Amygdala (tissue), 56 donors: ENCODE measurements around the gene AP2A1.

ENCODE experiments used
- DNase-seq, 56 donors: peaks; one replicate each; lab custom pipeline; 2025; lab: John Stamatoyannopoulos, UW

Gene AP2A1

DNA sequence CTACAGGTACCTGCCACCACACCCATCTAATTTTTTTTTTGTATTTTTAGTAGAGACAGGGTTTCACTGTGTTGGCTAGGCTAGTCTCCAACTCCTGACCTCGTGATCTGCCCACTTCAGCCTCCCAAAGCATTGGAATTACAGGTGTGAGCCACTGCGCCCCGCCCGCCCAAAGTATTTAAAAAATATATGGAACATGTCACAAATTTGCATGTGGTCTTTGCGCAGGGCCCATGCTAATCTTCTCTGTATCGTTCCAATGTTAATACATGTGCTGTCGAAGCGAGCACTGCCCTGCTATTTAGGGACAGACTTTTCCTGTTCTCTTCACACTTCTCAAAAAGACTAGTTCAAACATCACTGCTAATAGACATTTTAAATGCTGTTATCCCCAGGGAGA lies 2.5 kb upstream of the AP2A1 start:
- DNase-seq, result no peak

DNA sequence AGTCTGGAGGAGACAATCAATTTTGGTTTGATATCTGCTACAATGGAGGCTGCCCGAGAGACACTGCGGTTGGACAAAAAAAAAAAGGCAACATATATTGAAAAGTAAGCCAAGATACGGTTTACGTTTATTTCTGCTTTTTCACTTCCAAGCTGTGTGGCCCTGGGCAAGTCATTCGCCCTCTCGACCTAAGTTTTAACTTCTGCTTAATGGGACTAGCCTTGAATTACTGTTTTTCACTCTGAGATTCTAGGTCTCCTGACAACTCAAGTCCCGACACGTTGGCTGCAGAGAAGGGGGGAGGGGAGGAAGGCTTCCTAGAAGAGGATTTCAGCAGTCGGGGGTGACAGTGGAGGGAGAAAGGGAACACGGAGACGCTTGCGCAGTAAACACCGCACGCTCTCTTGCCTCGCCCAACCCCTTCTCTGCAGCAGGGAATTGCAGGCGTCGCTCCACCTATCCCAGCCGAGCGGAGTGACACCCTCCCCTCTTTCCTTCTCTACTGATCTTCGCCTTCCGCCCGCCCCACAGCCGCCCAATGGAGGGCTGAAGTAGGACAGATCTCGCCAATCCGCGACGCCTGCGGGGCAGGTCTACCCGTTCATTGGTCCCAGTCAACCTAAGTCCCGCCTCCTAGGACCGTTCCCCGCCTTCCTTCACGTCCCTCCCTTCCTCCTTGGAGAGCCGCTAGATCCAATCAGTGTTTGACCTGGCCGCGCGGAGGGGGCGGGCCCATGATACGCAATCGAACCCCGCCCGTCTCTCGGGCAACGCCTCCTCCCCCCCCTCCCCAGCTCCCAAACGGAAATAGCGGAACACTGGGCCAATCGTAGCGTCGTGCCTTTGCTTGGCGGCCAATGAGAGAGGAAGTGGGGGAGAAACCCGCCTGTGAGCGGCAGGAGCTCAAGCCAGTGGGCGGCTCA lies 533 bp upstream of the AP2A1 start:
- peak; percentile 69 to 100 (median 100) for DNase-seq

DNA sequence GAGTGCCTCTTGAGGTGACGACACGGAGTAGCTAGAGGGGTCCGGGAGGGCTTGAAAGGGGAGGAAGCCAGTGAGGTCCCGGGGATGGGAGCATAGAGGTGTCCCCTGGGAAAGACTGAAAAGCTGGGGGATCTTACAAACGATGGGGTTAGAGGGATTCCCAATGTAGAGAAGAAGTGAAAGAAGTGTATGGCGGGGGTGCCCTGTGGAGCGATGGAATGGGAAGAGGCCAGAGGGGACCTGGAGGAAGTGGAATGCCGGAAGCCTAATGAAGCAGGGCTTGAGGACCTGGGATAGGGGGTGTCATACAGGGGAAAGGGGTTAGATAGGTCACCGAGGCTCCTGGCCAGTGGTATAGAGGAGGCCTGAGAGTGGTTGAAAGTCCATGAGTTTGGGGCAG lies 580 bp downstream of the AP2A1 start:
- DNase-seq, result no peak

DNA sequence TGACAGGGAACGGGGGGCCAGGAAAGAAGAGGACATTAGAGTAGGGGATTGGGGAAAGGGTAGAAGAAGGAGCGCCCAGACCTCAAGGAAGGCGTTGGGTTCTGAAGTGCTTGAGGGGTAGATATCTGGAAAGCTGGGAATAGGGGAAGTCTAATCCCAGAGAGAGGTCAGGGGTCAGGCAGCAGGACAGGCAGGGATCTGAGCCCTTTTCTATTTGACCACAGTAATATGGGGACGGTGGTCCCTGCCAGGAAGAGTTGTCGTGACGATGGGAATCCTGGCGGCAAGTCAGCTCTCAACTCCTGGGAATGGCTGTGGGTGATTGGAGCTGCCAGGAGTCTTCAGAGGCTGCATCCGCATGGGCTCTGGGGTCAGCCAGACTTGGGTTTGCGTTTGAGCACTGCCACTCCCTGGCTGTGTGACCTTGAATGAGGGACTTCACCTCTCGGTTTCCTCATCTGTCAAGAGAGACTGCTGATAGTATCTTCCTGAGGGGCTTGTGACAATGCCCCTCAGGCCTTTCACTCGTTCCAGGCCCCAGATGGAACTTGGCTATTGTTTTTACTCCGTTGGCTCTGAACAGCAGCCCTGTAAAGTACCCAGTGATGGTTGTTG lies 1.3 kb downstream of the AP2A1 start:
- no peak for DNase-seq

DNA sequence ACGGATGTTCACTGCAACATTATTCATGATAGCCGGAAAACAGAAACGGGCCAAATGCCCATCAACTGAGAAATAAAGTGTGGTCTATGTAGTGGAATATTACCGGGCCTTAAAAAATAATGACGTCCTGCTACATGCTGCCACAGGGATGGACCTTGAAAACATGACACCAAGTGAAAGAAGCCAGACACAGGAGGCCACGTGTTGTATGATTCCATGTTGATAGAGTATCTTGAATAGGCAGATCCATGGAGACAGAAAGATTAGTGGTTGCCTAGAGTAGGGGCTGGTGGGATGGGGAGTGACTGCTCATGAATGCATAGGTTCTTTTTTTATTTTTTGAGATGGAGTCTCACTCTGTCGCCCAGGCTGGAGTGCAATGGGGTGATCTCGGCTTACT lies 3.7 kb downstream of the AP2A1 start:
- DNase-seq, result no peak

DNA sequence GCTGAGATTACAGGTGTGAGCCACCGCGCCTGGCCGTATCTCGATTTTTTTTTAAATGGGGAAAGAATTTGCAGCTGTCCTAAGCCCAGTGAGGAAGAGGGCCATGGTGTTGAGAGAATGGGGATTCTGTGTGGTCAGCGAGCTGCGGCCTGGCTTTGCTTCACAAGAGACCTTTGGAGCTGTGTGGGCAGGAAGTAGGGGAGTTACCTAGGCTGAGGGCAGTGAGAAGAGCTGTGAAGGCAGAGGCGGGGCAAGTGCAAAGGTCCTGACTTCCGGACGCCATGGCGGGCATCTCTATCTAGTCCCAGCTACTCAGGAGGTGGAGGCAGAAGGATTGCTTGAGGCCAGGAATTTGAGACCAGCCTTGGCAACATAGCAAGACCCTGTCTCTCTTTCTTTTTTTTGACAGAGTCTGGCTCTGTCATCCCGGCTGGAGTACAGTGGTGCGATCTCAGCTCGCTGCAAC lies 4.9 kb downstream of the AP2A1 start:
- DNase-seq, result no peak

DNA sequence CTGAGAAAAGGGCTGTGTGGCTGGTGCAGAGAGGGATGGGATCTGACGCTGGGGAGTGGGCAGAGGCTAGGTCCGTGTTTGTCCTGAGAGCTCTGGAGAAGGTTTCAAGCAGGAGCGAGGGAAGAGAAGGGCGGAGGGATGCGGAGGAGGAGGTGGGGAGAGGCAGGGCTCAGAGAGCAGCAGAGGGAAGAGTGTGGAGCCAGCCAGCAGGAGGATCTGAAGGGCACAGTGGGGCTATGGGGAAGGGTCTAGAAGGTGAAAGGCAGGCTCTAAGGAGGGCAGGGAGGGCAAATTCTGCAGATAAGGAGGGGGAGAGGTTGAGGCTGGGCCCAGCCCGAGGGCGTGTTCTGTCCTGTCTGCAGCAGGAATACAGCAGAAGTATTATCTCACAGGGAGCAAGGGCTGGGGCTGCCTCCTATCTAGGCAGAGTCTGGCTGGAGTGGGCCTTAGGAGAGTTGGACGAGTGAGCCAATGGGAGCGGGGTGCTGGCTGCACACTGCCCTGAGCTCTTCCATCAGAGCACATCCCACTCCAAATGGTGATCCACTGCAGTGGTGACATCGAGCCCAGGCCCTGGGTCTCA lies 6.1 kb downstream of the AP2A1 start:
- DNase-seq, result no peak

DNA sequence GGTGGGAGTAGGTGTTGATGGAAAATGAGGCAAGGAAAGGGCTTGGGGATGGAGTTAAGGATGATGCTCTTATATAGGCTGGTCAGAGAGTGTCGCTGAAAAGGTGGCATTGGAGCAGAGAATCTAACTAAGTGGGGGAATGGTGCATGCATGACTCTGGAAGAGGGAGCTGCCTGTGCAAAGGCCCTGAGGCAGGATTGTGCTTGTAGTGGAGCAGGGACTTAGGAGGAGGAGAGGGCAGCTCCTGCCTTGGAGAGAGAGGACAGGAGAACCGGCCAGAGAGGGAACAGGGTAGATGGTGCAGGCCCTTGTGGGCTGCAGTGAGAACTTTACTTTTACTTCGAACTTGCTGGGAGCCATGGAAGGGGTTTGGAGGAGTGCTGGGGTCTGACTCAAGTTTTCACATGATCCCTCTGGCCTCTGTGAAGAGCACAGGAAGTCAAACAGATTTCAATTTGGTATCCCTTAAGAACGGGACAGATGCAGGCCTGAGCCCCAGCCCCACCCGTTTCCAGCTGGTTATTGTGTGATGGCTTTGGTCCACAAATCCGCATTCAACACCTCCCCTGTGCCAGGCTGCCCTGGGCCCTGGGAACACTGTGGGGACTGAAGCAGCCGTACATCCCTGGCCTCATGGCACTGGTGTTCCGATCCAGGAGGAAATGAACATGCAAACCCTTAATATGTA lies 7.0 kb downstream of the AP2A1 start:
- peak in 5 of 56 donors; percentile 8 to 20 (median 14) for DNase-seq

DNA sequence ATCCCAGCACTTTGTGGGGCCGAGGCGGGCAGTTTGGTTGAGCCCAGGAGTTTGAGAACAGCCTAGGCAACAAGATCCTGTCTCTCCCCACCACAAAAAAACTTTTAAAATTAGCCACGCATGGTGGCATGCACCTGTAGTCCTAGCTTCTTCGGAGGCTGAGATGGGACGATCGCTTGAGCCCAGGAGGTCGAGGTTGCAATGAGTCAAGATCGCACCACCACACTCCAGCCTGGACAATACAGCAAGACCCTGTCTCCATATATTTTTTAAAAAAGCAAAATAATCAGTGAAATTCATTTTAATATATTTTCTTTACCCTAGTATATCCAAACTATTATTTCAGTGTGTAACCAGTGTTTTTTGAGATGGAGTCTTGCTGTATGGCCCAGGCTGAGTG lies 8.2 kb downstream of the AP2A1 start:
- DNase-seq, result no peak

DNA sequence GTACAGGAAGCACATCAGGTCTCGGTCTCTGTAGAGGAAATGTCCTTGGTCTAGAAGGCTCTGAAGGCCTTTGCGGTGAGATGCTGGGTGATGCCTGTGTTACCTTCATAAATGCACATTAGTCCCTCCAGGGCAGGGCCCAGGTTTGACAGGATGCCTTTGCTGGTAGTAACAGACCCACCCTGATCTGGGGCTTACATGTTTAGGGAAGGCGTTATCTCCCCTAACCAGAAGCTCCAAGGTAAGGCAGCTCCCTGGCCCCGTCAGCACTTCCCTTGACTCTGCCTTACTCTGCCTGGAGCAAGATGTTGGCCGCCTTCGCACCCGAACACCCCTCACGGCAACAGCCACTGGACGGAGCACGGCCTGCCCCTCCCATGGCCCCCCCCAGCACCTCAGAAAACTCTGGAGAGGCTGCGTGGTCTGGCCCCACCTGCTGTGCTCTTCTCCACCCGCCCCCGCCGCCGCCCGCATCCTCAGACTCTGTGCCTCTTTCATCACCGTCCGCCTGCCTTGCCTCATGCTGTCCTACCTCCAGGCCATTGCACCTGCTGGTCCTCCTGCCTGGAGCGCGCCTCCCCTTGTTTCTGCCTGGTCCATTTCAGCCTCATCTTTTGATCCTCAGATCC lies 9.1 kb downstream of the AP2A1 start:
- DNase-seq, result peak in 2 of 56 donors; percentile 14 to 28

DNA sequence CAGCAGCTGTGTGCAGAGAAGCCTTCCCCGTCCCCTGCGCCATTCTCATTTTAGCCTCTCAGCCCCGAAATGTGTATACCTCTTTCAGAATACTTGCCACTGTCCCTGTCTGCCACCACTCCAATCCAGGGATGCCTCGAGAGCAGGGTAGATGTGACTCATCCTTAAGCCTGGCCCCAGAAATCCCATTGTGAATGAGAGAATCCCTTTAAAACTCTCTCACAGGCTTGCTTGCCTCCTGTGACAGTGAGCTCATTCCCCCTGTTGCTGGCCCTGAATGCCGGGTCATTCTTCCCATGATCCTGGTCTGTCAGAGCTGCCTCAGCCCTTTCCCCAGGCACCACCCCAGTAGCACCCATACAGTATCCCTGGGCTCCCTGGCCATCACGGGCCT lies 9.6 kb downstream of the AP2A1 start:
- DNase-seq, result no peak

DNA sequence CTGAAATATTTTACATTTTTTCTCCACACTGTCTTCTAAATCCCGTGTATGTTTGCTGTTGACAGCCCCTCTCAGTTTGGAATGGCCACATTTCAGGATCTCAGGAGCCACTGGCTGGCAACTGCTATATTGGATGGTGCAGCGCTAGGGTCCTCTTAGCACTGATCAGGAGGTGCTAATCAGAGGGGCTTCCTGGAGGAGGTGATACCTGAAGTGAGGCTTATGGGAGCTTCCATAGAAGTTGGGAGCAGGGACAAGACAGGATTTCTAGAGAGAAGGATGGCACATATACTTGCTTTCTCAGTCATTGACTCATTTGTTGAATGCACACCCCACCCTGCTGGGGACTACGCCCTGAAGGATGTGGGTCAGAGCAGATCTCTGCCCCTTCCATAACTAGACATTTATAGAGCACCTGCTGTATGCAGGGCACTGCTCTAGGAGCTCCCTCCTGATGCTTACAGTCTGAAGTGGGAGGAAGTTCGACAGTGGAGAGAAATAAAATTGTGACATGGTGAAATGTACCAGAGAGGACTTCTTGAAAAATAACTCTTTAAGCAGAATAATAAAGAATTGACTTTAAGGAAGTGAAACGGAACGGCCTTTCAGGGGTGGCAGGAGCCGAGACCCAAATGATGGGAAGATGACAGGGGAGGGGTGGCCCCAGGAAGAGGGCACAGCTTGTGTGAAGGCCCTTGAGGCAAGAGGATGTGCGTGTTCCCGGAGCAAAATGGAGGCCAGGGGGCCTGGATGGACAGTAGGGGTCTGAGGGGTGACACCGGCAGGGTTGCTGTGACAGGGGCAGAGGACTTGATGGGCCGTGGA lies 13.1 kb downstream of the AP2A1 start:
- DNase-seq, result no peak

DNA sequence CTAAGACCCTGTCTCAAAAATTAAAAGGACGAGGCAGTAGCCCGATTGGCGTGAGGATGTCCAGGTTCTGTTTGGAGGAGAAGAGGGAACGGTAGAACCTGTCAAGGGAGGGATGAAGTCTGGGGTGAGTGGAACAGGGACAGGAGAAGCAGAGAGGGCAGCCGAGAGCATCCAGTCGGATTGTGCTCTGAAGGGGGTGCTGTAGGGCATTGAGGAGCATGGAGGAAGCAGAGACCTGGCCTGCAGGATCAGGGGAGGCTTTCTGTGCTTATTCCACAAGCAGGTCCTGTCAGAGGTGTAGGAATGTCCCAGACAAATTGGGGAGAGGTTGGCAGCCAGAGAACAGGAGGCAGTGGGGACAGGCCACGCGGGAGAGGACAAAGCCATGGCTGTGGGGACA lies 14.1 kb downstream of the AP2A1 start:
- DNase-seq, result no peak

DNA sequence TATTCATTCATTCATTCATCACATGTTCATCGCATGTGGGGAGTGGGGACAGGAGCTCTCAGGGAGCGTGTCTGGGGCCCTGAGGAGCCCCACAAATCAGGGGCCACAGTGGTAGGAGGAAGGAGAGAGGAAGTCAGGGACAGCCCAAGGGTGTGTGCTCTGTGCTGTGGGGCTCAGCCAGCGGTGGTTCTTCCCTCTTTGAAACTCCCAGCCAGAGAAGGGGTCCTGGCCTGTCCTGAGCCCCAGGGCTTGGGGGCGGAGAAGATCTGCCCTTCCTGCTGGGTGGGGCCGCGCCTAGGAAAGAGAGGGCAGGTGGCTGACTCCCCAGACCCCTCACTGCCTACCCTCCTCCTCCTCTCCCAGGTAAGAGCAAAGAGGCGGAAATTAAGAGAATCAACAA lies 14.6 kb downstream of the AP2A1 start:
- no peak for DNase-seq

DNA sequence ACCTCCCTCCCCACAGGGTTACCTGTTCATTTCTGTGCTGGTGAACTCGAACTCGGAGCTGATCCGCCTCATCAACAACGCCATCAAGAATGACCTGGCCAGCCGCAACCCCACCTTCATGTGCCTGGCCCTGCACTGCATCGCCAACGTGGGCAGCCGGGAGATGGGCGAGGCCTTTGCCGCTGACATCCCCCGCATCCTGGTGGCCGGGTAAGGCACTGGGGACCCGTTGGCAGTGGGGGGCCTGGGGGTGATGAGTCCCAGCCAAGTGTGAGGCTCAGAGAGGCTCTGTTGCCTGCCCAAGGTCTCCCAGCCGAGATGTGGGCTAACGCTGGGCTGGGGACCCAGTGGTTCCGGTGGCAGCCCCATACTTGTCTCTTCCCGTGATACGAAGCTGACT lies 15.7 kb downstream of the AP2A1 start:
- DNase-seq, result no peak

DNA sequence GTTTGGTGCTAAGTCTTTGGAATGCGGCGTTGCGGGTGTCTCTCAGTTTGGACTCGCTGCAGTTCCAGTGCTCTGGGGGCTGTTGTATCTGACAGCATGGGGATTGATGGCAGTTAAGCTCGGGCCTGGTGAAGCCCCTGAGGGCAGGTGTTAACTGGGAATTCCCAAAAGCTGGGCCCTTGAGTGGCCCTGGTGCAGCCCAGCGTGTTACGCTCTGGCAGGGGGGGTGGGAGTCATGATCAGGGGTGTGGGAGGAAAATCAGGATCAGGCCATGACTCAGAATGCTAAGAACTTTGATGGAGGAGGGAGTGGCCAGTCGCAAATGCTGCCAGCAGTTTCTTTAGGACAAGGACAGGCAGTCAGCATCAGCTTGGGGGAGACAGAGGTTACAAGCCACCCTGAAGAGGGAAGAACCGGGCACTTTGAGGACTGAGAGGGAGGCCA lies 19.6 kb downstream of the AP2A1 start:
- no peak for DNase-seq

DNA sequence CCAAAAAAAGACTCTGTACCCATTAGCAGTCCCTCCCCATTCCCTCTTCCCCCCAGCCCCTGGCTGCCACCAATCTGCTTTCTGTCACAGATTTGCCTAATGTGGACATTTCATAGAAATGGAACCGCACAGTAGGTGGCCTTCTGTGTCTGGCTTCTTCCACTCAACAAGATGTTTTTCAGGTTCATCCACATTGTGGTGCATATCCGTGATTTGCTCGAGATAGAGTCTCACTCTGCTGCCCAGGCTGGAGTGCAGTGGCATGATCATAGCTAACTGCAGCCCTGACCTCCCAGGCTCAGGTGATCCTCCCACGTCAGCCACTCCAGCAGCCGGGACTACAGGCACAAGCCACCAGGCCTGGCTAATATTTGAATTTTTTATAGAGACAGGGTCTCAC lies 20.9 kb downstream of the AP2A1 start:
- no peak for DNase-seq

DNA sequence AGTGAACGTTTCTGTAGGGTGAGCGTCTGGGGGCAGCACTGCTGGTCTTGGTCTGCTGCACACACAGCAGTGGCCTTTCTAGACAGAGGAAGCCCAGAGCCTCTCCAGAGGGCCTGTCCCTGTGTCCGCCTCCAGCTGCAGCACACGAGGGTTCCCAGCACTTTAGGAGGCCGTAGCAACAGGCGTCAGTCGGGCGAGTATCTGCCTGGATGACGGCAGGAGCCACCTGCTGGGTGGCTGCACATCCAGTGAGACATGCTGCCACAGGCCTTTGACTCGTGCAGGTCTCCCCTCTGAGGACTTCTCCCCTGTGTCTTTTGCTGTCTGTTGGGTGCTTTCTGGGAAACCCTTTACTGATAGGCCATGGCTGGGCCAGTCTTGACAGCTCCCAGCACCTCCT lies 22.1 kb downstream of the AP2A1 start:
- no peak for DNase-seq

DNA sequence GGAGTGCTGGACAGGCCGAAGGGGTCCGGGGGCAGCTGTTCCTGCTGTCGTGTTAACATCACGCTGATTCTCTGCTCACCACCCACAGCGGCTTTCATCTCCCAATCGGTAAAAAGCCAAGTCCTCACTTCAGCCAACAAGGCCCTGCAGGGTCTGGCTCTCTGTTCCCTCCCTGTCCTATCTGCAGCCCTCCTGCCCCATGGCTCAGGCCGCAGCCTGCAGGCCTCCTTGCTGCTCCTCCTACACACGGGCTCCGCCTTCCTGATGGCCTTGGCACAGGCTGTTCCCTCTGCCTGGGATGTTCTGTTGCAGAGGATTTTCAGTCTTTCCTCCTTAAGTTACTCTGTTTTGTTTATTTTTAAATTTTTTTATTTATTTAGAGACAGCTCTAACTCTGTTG lies 24.1 kb downstream of the AP2A1 start:
- DNase-seq, result no peak
